ENCODE measurements around the gene NDFIP2.

NDFIP2 gene

GRCh38 chr13:79480954-79481684 is at the start of gene NDFIP2:
Gene NDFIP2 (plus strand): TSS chr13:79481155. CDS start chr13:79481204, 49 bp downstream.
- DNase-seq (ENCODE audit: extremely low read depth in 1 of 2, low read depth in 1 of 2), result peak; percentile 90 to 93

- DNase-seq (ENCODE audit: extremely low read depth in 1 of 2, low read depth in 1 of 2), result no peak
Observed at GRCh38 chr13:79432086-79432485, 48.9 kb upstream of the NDFIP2 start.

GRCh38 chr13:79432992-79433391 is 48.0 kb upstream of the NDFIP2 start:
- DNase-seq (ENCODE audit: extremely low read depth in 1 of 2, low read depth in 1 of 2), result no peak

- DNase-seq (ENCODE audit: extremely low read depth in 1 of 2, low read depth in 1 of 2), result no peak
Observed at GRCh38 chr13:79434556-79434955, 46.4 kb upstream of the NDFIP2 start.

- no peak for DNase-seq (ENCODE audit: extremely low read depth in 1 of 2, low read depth in 1 of 2)
Observed at GRCh38 chr13:79435561-79435990, 45.4 kb upstream of the NDFIP2 start.

GRCh38 chr13:79439275-79439674 is 41.7 kb upstream of the NDFIP2 start:
- no peak for DNase-seq (ENCODE audit: extremely low read depth in 1 of 2, low read depth in 1 of 2)

- DNase-seq (ENCODE audit: extremely low read depth in 1 of 2, low read depth in 1 of 2), result no peak
Observed at GRCh38 chr13:79440958-79441528, 39.9 kb upstream of the NDFIP2 start.

GRCh38 chr13:79442221-79442620 is 38.7 kb upstream of the NDFIP2 start:
- DNase-seq (ENCODE audit: extremely low read depth in 1 of 2, low read depth in 1 of 2), result no peak

GRCh38 chr13:79442706-79443105 is 38.2 kb upstream of the NDFIP2 start:
- no peak for DNase-seq (ENCODE audit: extremely low read depth in 1 of 2, low read depth in 1 of 2)

- peak in 1 of 2 donors; percentile 17 for DNase-seq (ENCODE audit: extremely low read depth in 1 of 2, low read depth in 1 of 2)
Observed at GRCh38 chr13:79445968-79446645, 34.8 kb upstream of the NDFIP2 start.

GRCh38 chr13:79447141-79447540 is 33.8 kb upstream of the NDFIP2 start:
- no peak for DNase-seq (ENCODE audit: extremely low read depth in 1 of 2, low read depth in 1 of 2)

GRCh38 chr13:79447741-79448140 is 33.2 kb upstream of the NDFIP2 start:
- no peak for DNase-seq (ENCODE audit: extremely low read depth in 1 of 2, low read depth in 1 of 2)

GRCh38 chr13:79448413-79448812 is 32.5 kb upstream of the NDFIP2 start:
- no peak for DNase-seq (ENCODE audit: extremely low read depth in 1 of 2, low read depth in 1 of 2)

GRCh38 chr13:79450110-79450509 is 30.8 kb upstream of the NDFIP2 start:
- peak in 1 of 2 donors; percentile 20 for DNase-seq (ENCODE audit: extremely low read depth in 1 of 2, low read depth in 1 of 2)

GRCh38 chr13:79451500-79451962 is 29.4 kb upstream of the NDFIP2 start:
- peak; percentile 77 to 99 for DNase-seq (ENCODE audit: extremely low read depth in 1 of 2, low read depth in 1 of 2)

GRCh38 chr13:79452239-79452913 is 28.6 kb upstream of the NDFIP2 start:
- DNase-seq (ENCODE audit: extremely low read depth in 1 of 2, low read depth in 1 of 2), result no peak

- no peak for DNase-seq (ENCODE audit: extremely low read depth in 1 of 2, low read depth in 1 of 2)
Observed at GRCh38 chr13:79455331-79455730, 25.6 kb upstream of the NDFIP2 start.

- DNase-seq (ENCODE audit: extremely low read depth in 1 of 2, low read depth in 1 of 2), result no peak
Observed at GRCh38 chr13:79456051-79456450, 24.9 kb upstream of the NDFIP2 start.

- no peak for DNase-seq (ENCODE audit: extremely low read depth in 1 of 2, low read depth in 1 of 2)
Observed at GRCh38 chr13:79456656-79457365, 24.1 kb upstream of the NDFIP2 start.

- DNase-seq (ENCODE audit: extremely low read depth in 1 of 2, low read depth in 1 of 2), result no peak
Observed at GRCh38 chr13:79457390-79457789, 23.6 kb upstream of the NDFIP2 start.

GRCh38 chr13:79457948-79458347 is 23.0 kb upstream of the NDFIP2 start:
- no peak for DNase-seq (ENCODE audit: extremely low read depth in 1 of 2, low read depth in 1 of 2)
